ENCODE data around the gene CHRND. TPM values are rescaled to one million over a fixed set of nuclear protein-coding genes. Genes with fewer than 3 reads are reported as not detected.

The CHRND gene
- polyA plus RNA-seq, 3 donors: not detected

GRCh38 chr2:232516551-232516950 lies 9.4 kb upstream of the CHRND start:
- no peak overlapping the region for H3K9ac ChIP-seq (ENCODE audit: insufficient read depth, low read length, poor library complexity, severe bottlenecking)
- H3K27ac ChIP-seq (ENCODE audit: low read depth in 1 of 2, low read length in 2 of 2): no peak overlapping the region
- no peak for DNase-seq
- Mint-ChIP-seq H3K27me3 (ENCODE audit: low read depth in 3 of 3) (peaks cover 14 to 26% (median 19%) of the 10 kb centered on the region in 3 donors), H3K27ac (no peak overlapping the region), H3K4me3 (no peak overlapping the region), H3K4me1 (peaks cover 2% of the 10 kb centered on the region), H3K36me3 (peaks cover 0 to 2% of the 10 kb centered on the region in 2 donors), H3K9me3 (peaks cover 0 to 2% (median 0%) of the 10 kb centered on the region in 7 donors)
- TF ChIP-seq, protein P1, sequence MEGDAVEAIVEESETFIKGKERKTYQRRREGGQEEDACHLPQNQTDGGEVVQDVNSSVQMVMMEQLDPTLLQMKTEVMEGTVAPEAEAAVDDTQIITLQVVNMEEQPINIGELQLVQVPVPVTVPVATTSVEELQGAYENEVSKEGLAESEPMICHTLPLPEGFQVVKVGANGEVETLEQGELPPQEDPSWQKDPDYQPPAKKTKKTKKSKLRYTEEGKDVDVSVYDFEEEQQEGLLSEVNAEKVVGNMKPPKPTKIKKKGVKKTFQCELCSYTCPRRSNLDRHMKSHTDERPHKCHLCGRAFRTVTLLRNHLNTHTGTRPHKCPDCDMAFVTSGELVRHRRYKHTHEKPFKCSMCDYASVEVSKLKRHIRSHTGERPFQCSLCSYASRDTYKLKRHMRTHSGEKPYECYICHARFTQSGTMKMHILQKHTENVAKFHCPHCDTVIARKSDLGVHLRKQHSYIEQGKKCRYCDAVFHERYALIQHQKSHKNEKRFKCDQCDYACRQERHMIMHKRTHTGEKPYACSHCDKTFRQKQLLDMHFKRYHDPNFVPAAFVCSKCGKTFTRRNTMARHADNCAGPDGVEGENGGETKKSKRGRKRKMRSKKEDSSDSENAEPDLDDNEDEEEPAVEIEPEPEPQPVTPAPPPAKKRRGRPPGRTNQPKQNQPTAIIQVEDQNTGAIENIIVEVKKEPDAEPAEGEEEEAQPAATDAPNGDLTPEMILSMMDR (IDR thresholded peaks at IDR 0.05): no peak
- peaks cover 0 to 11% of the 10 kb centered on the region in 2 donors for H3K27me3 ChIP-seq (ENCODE audit: control insufficient read depth in 2 of 2, insufficient read depth in 2 of 2, low read length in 2 of 2)
- H3K4me1 ChIP-seq (ENCODE audit: control insufficient read depth in 1 of 2, insufficient read depth in 2 of 2, low read length in 2 of 2): no peaks in the 10 kb centered on the region
- no peak overlapping the region for H3K4me3 ChIP-seq (replicated peaks in 1 of 3; ENCODE audit: low read depth in 2 of 3, low read length in 3 of 3)
- H3K9me3 ChIP-seq (replicated peaks in 1 of 2; ENCODE audit: control insufficient read depth in 1 of 2, insufficient read depth in 1 of 2, low read length in 2 of 2): no peaks in the 10 kb centered on the region
- H2AFZ ChIP-seq (ENCODE audit: insufficient read depth, low read depth, low read length, poor library complexity, severe bottlenecking): no peak overlapping the region
- intact Hi-C loops (cut with micrococcal nuclease): no loop called here
- H4K20me1 ChIP-seq (ENCODE audit: insufficient read depth, low read length): no peaks in the 10 kb centered on the region
- H3K79me2 ChIP-seq (ENCODE audit: insufficient read depth, low read length): no peaks in the 10 kb centered on the region
- WGBS (ENCODE audit: insufficient coverage): 100% methylated on average over 1 of the region's 3 CpGs
- H3K4me2 ChIP-seq (replicated peaks; ENCODE audit: extremely low read depth, low read length, poor library complexity, severe bottlenecking): no peak overlapping the region
- H3K36me3 ChIP-seq (replicated peaks in 1 of 2; ENCODE audit: control insufficient read depth in 1 of 2, insufficient read depth in 2 of 2, low read length in 2 of 2): no peaks in the 10 kb centered on the region

DNA sequence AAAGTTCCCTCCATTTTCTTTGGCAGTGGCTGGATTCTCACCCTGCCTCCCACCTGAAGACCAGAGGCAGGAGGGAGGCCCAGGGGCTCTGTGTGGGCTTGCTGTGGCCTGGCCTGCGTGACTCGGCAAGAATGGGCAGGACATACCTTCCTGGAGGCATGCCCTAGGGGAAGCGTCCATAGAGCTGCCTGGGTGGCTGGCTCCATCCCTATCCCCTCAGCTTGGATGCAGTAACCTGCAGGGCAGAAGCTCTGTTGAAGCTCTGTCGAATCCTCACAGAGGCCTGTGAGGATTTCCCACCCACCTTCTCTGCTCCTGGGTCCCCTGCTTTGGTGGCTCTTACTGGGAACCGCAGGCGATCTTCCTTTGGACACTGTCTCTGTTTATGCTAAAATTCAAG lies 7.1 kb upstream of the CHRND start:
- intact Hi-C loops (cut with micrococcal nuclease): no loop called here
- H4K20me1 ChIP-seq (ENCODE audit: insufficient read depth, low read length): no peaks in the 10 kb centered on the region
- peaks cover 0 to 2% of the 10 kb centered on the region in 2 donors for H3K36me3 Mint-ChIP-seq
- DNase-seq: no peak
- no peak overlapping the region for H3K9ac ChIP-seq (ENCODE audit: insufficient read depth, low read length, poor library complexity, severe bottlenecking)
- no peak overlapping the region for H3K27ac ChIP-seq (ENCODE audit: low read depth in 1 of 2, low read length in 2 of 2)
- peaks cover 4 to 14% of the 10 kb centered on the region in 2 donors for H3K4me1 ChIP-seq (ENCODE audit: control insufficient read depth in 1 of 2, insufficient read depth in 2 of 2, low read length in 2 of 2)
- no peaks in the 10 kb centered on the region for H3K79me2 ChIP-seq (ENCODE audit: insufficient read depth, low read length)
- no peaks in the 10 kb centered on the region for H3K36me3 ChIP-seq (replicated peaks in 1 of 2; ENCODE audit: control insufficient read depth in 1 of 2, insufficient read depth in 2 of 2, low read length in 2 of 2)
- H3K9me3 ChIP-seq (replicated peaks in 1 of 2; ENCODE audit: control insufficient read depth in 1 of 2, insufficient read depth in 1 of 2, low read length in 2 of 2): peaks cover 0 to 5% of the 10 kb centered on the region in 2 donors
- no peak overlapping the region for H3K4me2 ChIP-seq (replicated peaks; ENCODE audit: extremely low read depth, low read length, poor library complexity, severe bottlenecking)
- H3K9me3 Mint-ChIP-seq: peaks cover 0 to 5% (median 0%) of the 10 kb centered on the region in 7 donors
- no peak overlapping the region for H3K4me3 ChIP-seq (replicated peaks in 1 of 3; ENCODE audit: low read depth in 2 of 3, low read length in 3 of 3)
- 75% methylated on average over 4 of the region's 6 CpGs for WGBS (ENCODE audit: insufficient coverage)
- H3K27ac Mint-ChIP-seq: no peak overlapping the region
- peaks cover 12 to 30% of the 10 kb centered on the region in 2 donors for H3K27me3 ChIP-seq (ENCODE audit: control insufficient read depth in 2 of 2, insufficient read depth in 2 of 2, low read length in 2 of 2)
- peaks cover 5% of the 10 kb centered on the region for H3K4me1 Mint-ChIP-seq
- H2AFZ ChIP-seq (ENCODE audit: insufficient read depth, low read depth, low read length, poor library complexity, severe bottlenecking): no peak overlapping the region
- H3K27me3 Mint-ChIP-seq (ENCODE audit: low read depth in 3 of 3): peaks cover 23 to 43% (median 32%) of the 10 kb centered on the region in 3 donors
- TF ChIP-seq, protein P1 (IDR thresholded peaks at IDR 0.05): no peak
- H3K4me3 Mint-ChIP-seq: no peak overlapping the region
